Hepatocyte (in vitro differentiated cells): ENCODE results near the gene SH3BP4. TPM values are rescaled to one million over a fixed set of nuclear protein-coding genes. Genes with fewer than 3 reads are reported as not detected.
"Not testable (repeated sequence)": the region's sequence is repeated elsewhere in the genome, so short reads cannot be mapped to it uniquely, and the experiment has no call there.

ENCODE experiments used
- DNase-seq: peaks from one replicate; pipeline ENCODE4 v3.0.0-alpha.2; 2016; ENCODE audit warnings: low spot score
- H2AFZ ChIP-seq: fragments of 200-600 bp; sonication (generic); 2 replicates; pipeline ENCODE4 v1.6.0; 2016; ENCODE audit warnings: antibody characterized with exemption, mild to moderate bottlenecking
- H3K27ac ChIP-seq: fragments of 200-600 bp; sonication (generic); 2 replicates; pipeline ENCODE4 v1.5.1; 2016; ENCODE audit warnings: mild to moderate bottlenecking
- H3K27me3 ChIP-seq: fragments of 200-600 bp; sonication (generic); 2 replicates; pipeline ENCODE4 v1.6.1; 2016
- H3K36me3 ChIP-seq: fragments of 200-600 bp; sonication (generic); replicated peaks from 2 replicates; pipeline ENCODE4 v1.5.1; 2016; ENCODE audit warnings: low read depth; ENCODE audit not compliant: insufficient read depth
- H3K4me1 ChIP-seq: fragments of 200-600 bp; sonication (generic); 2 replicates; pipeline ENCODE4 v1.5.1; 2016; ENCODE audit warnings: mild to moderate bottlenecking, moderate library complexity; ENCODE audit not compliant: insufficient read depth
- H3K4me2 ChIP-seq: fragments of 200-600 bp; sonication (generic); 2 replicates; pipeline ENCODE4 v1.6.0; 2016
- H3K4me3 ChIP-seq: fragments of 200-600 bp; sonication (generic); 2 replicates; pipeline ENCODE4 v1.5.1; 2016; ENCODE audit warnings: mild to moderate bottlenecking
- H3K79me2 ChIP-seq: fragments of 200-600 bp; sonication (generic); 2 replicates; pipeline ENCODE4 v1.6.0; 2017; ENCODE audit warnings: mild to moderate bottlenecking
- H3K9me2 ChIP-seq: fragments of 200-600 bp; sonication (generic); replicated peaks from 2 replicates; pipeline ENCODE4 v1.6.0; 2017; ENCODE audit warnings: mild to moderate bottlenecking; ENCODE audit not compliant: insufficient read depth
- H3K9me3 ChIP-seq: fragments of 200-600 bp; sonication (generic); 2 replicates; pipeline ENCODE4 v1.5.1; 2016; ENCODE audit warnings: low read depth, mild to moderate bottlenecking
- H4K20me1 ChIP-seq: fragments of 200-600 bp; sonication (generic); 2 replicates; pipeline ENCODE4 v1.6.0; 2016; ENCODE audit warnings: mild to moderate bottlenecking; ENCODE audit not compliant: insufficient read depth, poor library complexity, severe bottlenecking
- EZH2 ChIP-seq: fragments of 200-600 bp; sonication (generic); IDR thresholded peaks from 2 replicates; pipeline ENCODE4 v1.6.1; 2016; ENCODE audit warnings: antibody characterized with exemption, mild to moderate bottlenecking, borderline replicate concordance
- EZH2phosphoT487 ChIP-seq: fragments of 200-600 bp; sonication (generic); IDR thresholded peaks from one replicate; pipeline ENCODE4 v1.6.1; 2018; ENCODE audit warnings: antibody characterized with exemption, mild to moderate bottlenecking, low read depth, moderate library complexity; ENCODE audit not compliant: unreplicated experiment, severe bottlenecking
- WGBS: methylation state at CpG from one replicate; pipeline ENCODE4 v1.1.6; 2016; ENCODE audit warnings: low lambda C conversion rate; ENCODE audit errors: missing lambda C conversion rate; 5-methylcytosine and 5-hydroxymethylcytosine counted together
- polyA plus RNA-seq: library from polyadenylated mRNA; unstranded; fragments of >200 nt; fragmentation: Nextera tagmentation; extraction: Ambion mirVana; gene quantifications from 2 replicates; pipeline ENCODE4 v1.2.1, GENCODE V29; 2016
- total RNA-seq: library from RNA; depleted of rRNA; stranded (reverse); fragments of >200 nt; gene quantifications from 2 replicates; pipeline ENCODE4 v1.2.3, GENCODE V29; 2014
- TF ChIP-seq, protein P1 (sequence below): fragments of 200-600 bp; sonication (generic); IDR thresholded peaks from 2 replicates; pipeline ENCODE4 v1.5.1; 2016; ENCODE audit warnings: antibody characterized with exemption, mild to moderate bottlenecking; ENCODE audit not compliant: poor library complexity

Gene SH3BP4
- total and polyA plus RNA-seq, 2 experiments from 2014 or later: 23.3 to 32.0 TPM

DNA sequence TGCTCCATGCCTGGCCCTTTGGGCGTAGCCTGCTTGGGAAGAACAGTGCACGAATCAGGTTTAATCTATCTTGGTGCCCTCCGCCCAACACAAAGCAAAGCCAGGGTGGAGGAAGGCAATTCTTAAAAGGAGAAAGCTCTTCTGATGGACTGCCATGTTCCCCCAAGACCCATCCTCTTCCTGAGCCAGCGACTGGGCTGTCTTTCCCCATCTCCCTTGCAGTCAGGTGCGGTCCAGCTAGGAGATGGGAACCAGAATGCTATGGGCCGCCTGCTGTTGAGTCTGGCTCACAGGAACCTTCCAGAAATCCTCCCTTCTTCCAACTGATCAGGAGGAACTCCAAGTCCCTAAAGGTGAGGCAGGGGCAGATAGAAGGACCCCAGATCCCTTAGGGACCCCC is 105.0 kb downstream of the SH3BP4 start:
- TF ChIP-seq, protein P1, sequence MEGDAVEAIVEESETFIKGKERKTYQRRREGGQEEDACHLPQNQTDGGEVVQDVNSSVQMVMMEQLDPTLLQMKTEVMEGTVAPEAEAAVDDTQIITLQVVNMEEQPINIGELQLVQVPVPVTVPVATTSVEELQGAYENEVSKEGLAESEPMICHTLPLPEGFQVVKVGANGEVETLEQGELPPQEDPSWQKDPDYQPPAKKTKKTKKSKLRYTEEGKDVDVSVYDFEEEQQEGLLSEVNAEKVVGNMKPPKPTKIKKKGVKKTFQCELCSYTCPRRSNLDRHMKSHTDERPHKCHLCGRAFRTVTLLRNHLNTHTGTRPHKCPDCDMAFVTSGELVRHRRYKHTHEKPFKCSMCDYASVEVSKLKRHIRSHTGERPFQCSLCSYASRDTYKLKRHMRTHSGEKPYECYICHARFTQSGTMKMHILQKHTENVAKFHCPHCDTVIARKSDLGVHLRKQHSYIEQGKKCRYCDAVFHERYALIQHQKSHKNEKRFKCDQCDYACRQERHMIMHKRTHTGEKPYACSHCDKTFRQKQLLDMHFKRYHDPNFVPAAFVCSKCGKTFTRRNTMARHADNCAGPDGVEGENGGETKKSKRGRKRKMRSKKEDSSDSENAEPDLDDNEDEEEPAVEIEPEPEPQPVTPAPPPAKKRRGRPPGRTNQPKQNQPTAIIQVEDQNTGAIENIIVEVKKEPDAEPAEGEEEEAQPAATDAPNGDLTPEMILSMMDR: no peak
- TF ChIP-seq EZH2phosphoT487 (no peak), EZH2 (no peak)
- Histone ChIP-seq H3K9me3 (no peaks in the 10 kb centered on the region), H3K9me2 (no peaks in the 10 kb centered on the region), H2AFZ (no peak overlapping the region), H3K4me2 (no peak overlapping the region), H3K79me2 (no peaks in the 10 kb centered on the region), H3K27me3 (no peaks in the 10 kb centered on the region), H3K36me3 (no peaks in the 10 kb centered on the region), H3K27ac (no peak overlapping the region), H3K4me3 (no peak overlapping the region), H3K4me1 (no peaks in the 10 kb centered on the region), H4K20me1 (no peaks in the 10 kb centered on the region)
- no peak for DNase-seq
- 94% methylated on average over 6 of the region's 6 CpGs for WGBS

DNA sequence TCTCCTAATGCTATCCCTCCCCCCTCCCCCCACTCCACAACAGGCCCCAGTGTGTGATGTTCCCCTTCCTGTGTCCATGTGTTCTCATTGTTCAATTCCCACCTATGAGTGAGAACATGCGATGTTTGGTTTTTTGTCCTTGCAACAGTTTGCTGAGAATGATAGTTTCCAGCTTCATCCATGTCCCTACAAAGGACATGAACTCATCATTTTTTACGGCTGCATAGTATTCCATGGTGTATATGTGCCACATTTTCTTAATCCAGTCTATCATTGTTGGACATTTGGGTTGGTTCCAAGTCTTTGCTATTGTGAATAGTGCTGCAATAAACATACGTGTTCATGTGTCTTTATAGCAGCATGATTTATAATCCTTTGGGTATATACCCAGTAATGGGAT is 105.8 kb downstream of the SH3BP4 start:
- H4K20me1 ChIP-seq, DNase-seq, H3K79me2 ChIP-seq, H3K9me2 ChIP-seq, H3K4me2 ChIP-seq, H3K9me3 ChIP-seq, H3K36me3 ChIP-seq, H2AFZ ChIP-seq, H3K4me3 ChIP-seq, H3K27ac ChIP-seq, H3K4me1 ChIP-seq, H3K27me3 ChIP-seq: not testable (repeated sequence)
- WGBS: 92% methylated on average over 3 of the region's 3 CpGs

DNA sequence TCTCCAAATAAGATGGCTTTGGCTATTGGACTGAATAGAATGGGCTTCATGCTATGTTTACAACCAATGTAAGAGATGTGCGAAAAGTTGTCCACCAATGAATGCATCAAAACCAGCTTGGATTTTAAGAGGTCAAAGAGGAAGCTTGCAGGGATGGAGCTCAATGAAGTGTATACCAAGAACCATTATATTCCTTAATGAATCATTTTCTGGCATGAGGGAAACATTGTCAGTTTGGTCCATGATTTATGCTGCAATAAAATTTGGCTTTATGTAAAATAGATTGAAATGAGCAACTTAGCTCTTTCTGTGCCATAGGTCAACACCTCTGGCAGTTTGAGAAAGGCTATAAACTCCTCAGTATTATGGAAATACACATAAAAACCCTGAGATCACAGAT is 107.3 kb downstream of the SH3BP4 start:
- H3K36me3 ChIP-seq: no peaks in the 10 kb centered on the region
- no peak overlapping the region for H3K4me3 ChIP-seq
- no peaks in the 10 kb centered on the region for H4K20me1 ChIP-seq
- no peaks in the 10 kb centered on the region for H3K27me3 ChIP-seq
- no peak overlapping the region for H3K4me2 ChIP-seq
- 97% methylated on average over 1 of the region's 1 CpG for WGBS
- H3K4me1 ChIP-seq: no peaks in the 10 kb centered on the region
- H3K9me2 ChIP-seq: no peaks in the 10 kb centered on the region
- TF ChIP-seq, protein P1: no peak
- no peak for TF ChIP-seq EZH2
- TF ChIP-seq EZH2phosphoT487: no peak
- no peak overlapping the region for H3K27ac ChIP-seq
- H2AFZ ChIP-seq: no peak overlapping the region
- H3K79me2 ChIP-seq: no peaks in the 10 kb centered on the region
- DNase-seq: no peak
- no peaks in the 10 kb centered on the region for H3K9me3 ChIP-seq

DNA sequence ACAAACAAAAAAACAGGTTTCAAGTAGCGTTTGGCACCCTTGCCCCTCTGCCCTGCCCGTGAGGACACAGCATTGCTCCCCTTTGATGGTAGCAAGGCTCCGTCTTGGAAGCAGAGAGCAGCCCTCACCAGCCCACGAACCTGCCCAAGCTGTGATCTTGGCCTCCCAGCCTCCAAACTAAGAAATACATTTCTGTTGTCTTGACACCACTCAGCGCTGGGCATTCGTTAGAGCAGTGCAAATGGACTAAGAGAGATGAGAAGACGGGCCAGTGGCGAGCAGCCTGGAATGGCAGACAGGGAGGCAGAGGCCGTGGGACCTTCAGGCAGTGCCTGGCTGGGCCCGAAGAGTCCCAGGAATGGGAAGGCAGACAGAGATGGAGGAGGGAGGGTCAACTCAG is 109.8 kb downstream of the SH3BP4 start:
- 95% methylated on average over 10 of the region's 10 CpGs for WGBS
- Histone ChIP-seq H3K4me1 (no peaks in the 10 kb centered on the region), H3K27ac (no peak overlapping the region), H4K20me1 (no peaks in the 10 kb centered on the region), H3K27me3 (no peaks in the 10 kb centered on the region), H2AFZ (no peak overlapping the region), H3K9me3 (no peaks in the 10 kb centered on the region), H3K79me2 (no peaks in the 10 kb centered on the region), H3K4me2 (no peak overlapping the region), H3K9me2 (no peaks in the 10 kb centered on the region), H3K4me3 (no peak overlapping the region), H3K36me3 (no peaks in the 10 kb centered on the region)
- no peak for DNase-seq
- no peak for TF ChIP-seq EZH2
- no peak for TF ChIP-seq EZH2phosphoT487
- TF ChIP-seq, protein P1: no peak
